ENCODE measurements around the gene MCF2L2. TPM values are rescaled to one million over a fixed set of nuclear protein-coding genes. Genes with fewer than 3 reads are reported as not detected.
A peak's percentile ranks its signal among the peaks of the same experiment; 100 is the strongest.

The MCF2L2 gene
- total and polyA plus RNA-seq, 2 of the 13 experiments (the other 11 are each of a cell fraction or from before 2014, with no cell fraction given) = not detected

- peak; percentile 52; the same call in 1 of the 2 replicates for TF ChIP-seq TBX2 (CRISPR knock-in tag; IDR thresholded peaks at IDR 0.05; ENCODE audit: borderline replicate concordance)
- TF ChIP-seq GATAD2A (CRISPR knock-in tag; IDR thresholded peaks at IDR 0.05) = peak; percentile 80; the same call in 1 of the 2 replicates
- TF ChIP-seq ZBTB38 (CRISPR knock-in tag; IDR thresholded peaks at IDR 0.05) = peak; percentile 53; the same call in 1 of the 2 replicates
- TF ChIP-seq ZBTB43 (CRISPR knock-in tag; conservative IDR thresholded peaks at IDR 0.05) = 0 out of 2 replicates have a peak, but pooled peaks have one; percentile 40
- no peak for TF ChIP-seq CCAR2 (optimal IDR thresholded peaks at IDR 0.05; ENCODE audit: low read depth, low read length)
- TF ChIP-seq ZNF709 (CRISPR knock-in tag; IDR thresholded peaks at IDR 0.05) = 0 out of 2 replicates have a peak, but pooled peaks have one; percentile 30
- peak; percentile 89 for TF ChIP-seq TRIM24 (CRISPR knock-in tag; IDR thresholded peaks at IDR 0.05)
- TF ChIP-seq NR2F6 (IDR thresholded peaks at IDR 0.05) = peak; percentile 39; the same call in 1 of the 2 replicates
- peak; percentile 75 for TF ChIP-seq NR2F6 (CRISPR knock-in tag; IDR thresholded peaks at IDR 0.05)
- peak; percentile 30; the same call in 1 of the 2 replicates for TF ChIP-seq ARID3A (IDR thresholded peaks at IDR 0.05; ENCODE audit: low read depth, low read length)
- TF ChIP-seq NR2C2 (CRISPR knock-in tag; IDR thresholded peaks at IDR 0.05; ENCODE audit: borderline replicate concordance) = peak; percentile 80
- TF ChIP-seq ZNF792 (CRISPR knock-in tag; IDR thresholded peaks at IDR 0.05) = peak; percentile 60; the same call in 1 of the 2 replicates
- 0 out of 2 replicates have a peak, but pooled peaks have one; percentile 42 for TF ChIP-seq ZNF501 (CRISPR knock-in tag; IDR thresholded peaks at IDR 0.05)
- peak; percentile 31; the same call in 1 of the 2 replicates for TF ChIP-seq ZMYM3 (CRISPR knock-in tag; IDR thresholded peaks at IDR 0.05)
- TF ChIP-seq ESRRA (CRISPR knock-in tag; IDR thresholded peaks at IDR 0.05; ENCODE audit: low read depth) = peak; percentile 86
- TF ChIP-seq GABPA (IDR thresholded peaks at IDR 0.05; ENCODE audit: low read depth, low read length) = 0 out of 2 replicates have a peak, but pooled peaks have one; percentile 24
- peak; percentile 77 for TF ChIP-seq GABPA (CRISPR knock-in tag; IDR thresholded peaks at IDR 0.05; ENCODE audit: low read depth)
- peak; percentile 83; the same call in 1 of the 2 replicates for TF ChIP-seq SNAPC2 (CRISPR knock-in tag; IDR thresholded peaks at IDR 0.05)
- TF ChIP-seq SRY (CRISPR knock-in tag; IDR thresholded peaks at IDR 0.05) = no peak
- TF ChIP-seq BORCS8-MEF2B (CRISPR knock-in tag; IDR thresholded peaks at IDR 0.05) = 0 out of 2 replicates have a peak, but pooled peaks have one; percentile 42
- no peak for TF ChIP-seq SOX13 (IDR thresholded peaks at IDR 0.05)
- TF ChIP-seq SOX13 (CRISPR knock-in tag; conservative IDR thresholded peaks at IDR 0.05 in 1 of 2, IDR thresholded peaks at IDR 0.05 in 1 of 2) = peak in 1 of 2 experiments; percentile 73; a peak in 2 of 4 replicates
- TF ChIP-seq ZNF572 (CRISPR knock-in tag; IDR thresholded peaks at IDR 0.05) = 0 out of 2 replicates have a peak, but pooled peaks have one; percentile 45
- TF ChIP-seq ZNF564 (CRISPR knock-in tag; IDR thresholded peaks at IDR 0.05) = no peak
- peak; percentile 80 for TF ChIP-seq HDAC2 (CRISPR knock-in tag; IDR thresholded peaks at IDR 0.05)
- no peak for TF ChIP-seq FOXP1 (IDR thresholded peaks at IDR 0.05)
- TF ChIP-seq FOXP1 (CRISPR knock-in tag; IDR thresholded peaks at IDR 0.05) = peak; percentile 76
- TF ChIP-seq ZNF441 (CRISPR knock-in tag; IDR thresholded peaks at IDR 0.05; ENCODE audit: borderline replicate concordance) = peak; percentile 34; the same call in 1 of the 2 replicates
- TF ChIP-seq TFDP1 (CRISPR knock-in tag; IDR thresholded peaks at IDR 0.05; ENCODE audit: borderline replicate concordance) = peak; percentile 68; the same call in 1 of the 2 replicates
- peak; percentile 48; the same call in 1 of the 2 replicates for TF ChIP-seq THAP11 (CRISPR knock-in tag; IDR thresholded peaks at IDR 0.05)
- 0 out of 2 replicates have a peak, but pooled peaks have one; percentile 46 for TF ChIP-seq RBAK (CRISPR knock-in tag; IDR thresholded peaks at IDR 0.05)
Observed at GRCh38 chr3:183211352-183211751, 217.1 kb downstream of the MCF2L2 start (continued).

Data from HepG2 (cell line).